Ishikawa (cell line): ENCODE results near the gene DGKI.

Source experiments
- CEBPB ChIP-seq: IDR thresholded peaks from 2 replicates; pipeline ENCODE4 v1.6.1; 2012
- CREB1 ChIP-seq: IDR thresholded peaks from 2 replicates; pipeline ENCODE4 v1.6.1; 2012; ENCODE audit warnings: low read depth
- EGR1 ChIP-seq: IDR thresholded peaks from 2 replicates; pipeline ENCODE4 v1.6.1; 2012
- EP300 ChIP-seq: IDR thresholded peaks from 2 replicates; pipeline ENCODE4 v1.6.1; 2012; ENCODE audit warnings: borderline replicate concordance
- FOXM1 ChIP-seq: IDR thresholded peaks from 2 replicates; pipeline ENCODE4 v1.6.1; 2012; ENCODE audit warnings: low read depth, borderline replicate concordance
- NFIC ChIP-seq: IDR thresholded peaks from 2 replicates; pipeline ENCODE4 v1.6.1; 2012
- RAD21 ChIP-seq: IDR thresholded peaks from 2 replicates; pipeline ENCODE4 v1.6.1; 2012; ENCODE audit warnings: low read depth
- REST ChIP-seq: IDR thresholded peaks from 2 replicates; pipeline ENCODE4 v1.6.1; 2012; ENCODE audit warnings: low read depth, mild to moderate bottlenecking
- TAF1 ChIP-seq: IDR thresholded peaks from 2 replicates; pipeline ENCODE4 v1.6.1; 2012; ENCODE audit warnings: low read depth, mild to moderate bottlenecking
- TCF12 ChIP-seq: IDR thresholded peaks from 2 replicates; pipeline ENCODE4 v1.6.1; 2012; ENCODE audit warnings: low read depth
- TEAD4 ChIP-seq: IDR thresholded peaks from 2 replicates; pipeline ENCODE4 v1.6.1; 2012
- USF1 ChIP-seq: IDR thresholded peaks from 2 replicates; pipeline ENCODE4 v1.6.1; 2012
- YY1 ChIP-seq: IDR thresholded peaks from 2 replicates; pipeline ENCODE4 v1.6.1; 2012; ENCODE audit warnings: low read depth
- ZBTB7A ChIP-seq: IDR thresholded peaks from 2 replicates; pipeline ENCODE4 v1.6.1; 2012; ENCODE audit warnings: low read depth
- TF ChIP-seq, protein P1 (sequence below): IDR thresholded peaks from 2 replicates; pipeline ENCODE4 v1.6.1; 2012

The DGKI gene

DNA sequence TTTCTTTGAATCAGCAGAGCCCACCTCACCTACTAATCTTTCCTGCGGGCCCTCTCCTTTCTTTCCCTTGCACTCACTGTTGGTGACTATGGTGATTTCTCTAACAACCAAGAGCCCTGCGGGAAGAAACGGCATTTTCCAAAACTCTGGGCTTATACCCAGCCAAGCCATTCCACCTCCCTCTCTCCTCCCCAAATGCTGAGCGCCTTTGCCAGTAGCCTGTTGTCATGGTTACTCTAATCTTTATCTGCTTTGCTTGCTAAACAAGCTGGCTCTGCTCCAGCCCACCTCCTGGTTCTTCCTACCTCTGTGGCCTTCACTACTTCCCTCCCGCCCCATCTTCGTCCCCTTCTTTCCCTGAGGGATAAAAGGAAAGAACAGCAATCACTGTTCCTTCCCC lies 86.7 kb downstream of the DGKI start:
- TF ChIP-seq RAD21 = no peak
- TF ChIP-seq FOXM1 = no peak

DNA sequence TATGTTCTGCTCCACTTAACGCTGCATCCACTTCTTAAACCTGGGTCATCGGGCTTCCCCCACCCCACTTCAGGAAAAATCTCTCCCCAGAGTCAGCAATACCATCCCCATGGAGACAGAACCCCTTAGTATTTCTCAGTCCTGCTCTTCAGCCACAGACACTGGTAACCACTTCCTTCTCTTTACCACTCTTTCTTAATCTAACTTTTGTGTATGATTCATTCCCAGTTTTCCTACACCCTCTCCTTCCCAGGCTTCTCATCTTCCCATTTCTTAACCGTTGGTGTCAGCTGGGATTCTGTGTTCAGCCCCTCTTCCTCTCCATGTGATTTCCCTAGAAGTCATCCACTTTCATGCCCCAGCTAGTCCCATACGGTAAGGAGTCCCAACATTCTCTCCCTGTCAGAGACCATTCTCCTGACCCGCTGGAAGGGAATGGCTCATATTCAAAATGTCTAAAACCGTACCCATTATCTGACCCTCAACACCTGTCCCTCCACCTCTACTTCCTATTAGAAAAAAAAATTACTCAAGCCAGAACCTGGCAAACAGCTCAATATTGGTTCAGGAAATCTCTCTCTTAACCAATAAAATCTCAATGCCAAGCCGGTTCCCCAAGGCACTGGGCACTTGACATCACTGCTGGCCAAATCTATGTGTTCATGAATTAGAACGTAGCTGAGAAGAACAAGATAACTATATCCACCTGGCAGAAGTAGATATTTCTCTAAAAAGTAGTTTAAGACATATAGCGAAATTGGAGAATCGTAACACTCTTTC lies 89.4 kb downstream of the DGKI start:
- TF ChIP-seq EP300 (no peak), ZBTB7A (no peak), TAF1 (no peak), REST (no peak), TCF12 (no peak), EGR1 (no peak), NFIC (no peak), TEAD4 (no peak), CEBPB (no peak), RAD21 (no peak), FOXM1 (no peak), CREB1 (no peak)
- TF ChIP-seq, protein P1, sequence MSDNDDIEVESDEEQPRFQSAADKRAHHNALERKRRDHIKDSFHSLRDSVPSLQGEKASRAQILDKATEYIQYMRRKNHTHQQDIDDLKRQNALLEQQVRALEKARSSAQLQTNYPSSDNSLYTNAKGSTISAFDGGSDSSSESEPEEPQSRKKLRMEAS = no peak

GRCh38 chr7:137755846-137756651 lies 90.7 kb downstream of the DGKI start:
- TF ChIP-seq ZBTB7A (no peak), FOXM1 (no peak), NFIC (no peak), TAF1 (no peak), EP300 (no peak), RAD21 (no peak), REST (no peak), CEBPB (no peak)

- no peak for TF ChIP-seq EP300
- TF ChIP-seq, protein P1 = no peak
- no peak for TF ChIP-seq FOXM1
- no peak for TF ChIP-seq YY1
- TF ChIP-seq TCF12 = no peak
- no peak for TF ChIP-seq ZBTB7A
- no peak for TF ChIP-seq USF1
- TF ChIP-seq EGR1 = no peak
- TF ChIP-seq CREB1 = no peak
- no peak for TF ChIP-seq TAF1
- no peak for TF ChIP-seq TEAD4
- TF ChIP-seq NFIC = no peak
- TF ChIP-seq CEBPB = no peak
Measured at GRCh38 chr7:137755427-137755826, 91.3 kb downstream of the DGKI start.

- TF ChIP-seq ZBTB7A (no peak), CEBPB (no peak), CREB1 (no peak), TAF1 (no peak), USF1 (no peak), RAD21 (no peak), NFIC (no peak), EGR1 (no peak), YY1 (no peak), TEAD4 (no peak), REST (no peak), EP300 (no peak)
Measured at GRCh38 chr7:137753948-137754851, 92.6 kb downstream of the DGKI start.
